ENCODE results near the gene TSGA10.
"Not testable (repeated sequence)": the region's sequence is repeated elsewhere in the genome, so short reads cannot be mapped to it uniquely, and the experiment has no call there.

The TSGA10 gene

DNA sequence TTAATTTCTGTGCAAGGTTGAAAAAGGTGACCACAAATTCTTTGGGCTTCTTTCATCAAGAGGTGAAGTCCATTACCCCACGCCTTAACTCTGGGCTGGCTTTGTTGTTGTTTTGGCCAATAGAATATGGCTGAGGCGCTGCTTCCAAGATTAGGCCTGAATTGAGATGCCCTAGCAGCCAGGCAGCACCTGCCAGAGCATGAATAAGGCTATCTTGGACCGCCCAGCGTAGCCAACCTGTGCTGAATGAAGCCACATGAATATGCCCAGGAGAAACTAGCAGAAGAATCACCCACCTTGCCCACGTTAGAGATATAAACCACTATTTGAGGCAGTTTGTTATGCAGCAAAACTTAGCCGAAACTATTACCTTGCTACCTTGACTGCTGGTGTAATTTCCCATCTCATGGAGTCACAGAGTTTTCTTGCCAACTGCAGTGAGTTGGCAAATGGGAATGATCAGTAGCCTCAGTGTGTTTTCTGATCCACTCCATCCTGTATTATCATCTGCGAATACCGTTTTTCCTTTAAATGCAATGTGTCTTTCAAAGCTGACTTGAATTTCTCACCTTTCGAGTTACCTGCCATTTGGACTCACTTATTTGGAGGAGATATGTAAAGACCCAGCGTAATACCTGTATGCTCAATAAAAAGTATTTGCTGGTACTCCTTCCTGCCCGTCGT is 679 bp downstream of the TSGA10 start:
- no peak for DNase-seq (ENCODE audit: low read depth, low spot score)

DNA sequence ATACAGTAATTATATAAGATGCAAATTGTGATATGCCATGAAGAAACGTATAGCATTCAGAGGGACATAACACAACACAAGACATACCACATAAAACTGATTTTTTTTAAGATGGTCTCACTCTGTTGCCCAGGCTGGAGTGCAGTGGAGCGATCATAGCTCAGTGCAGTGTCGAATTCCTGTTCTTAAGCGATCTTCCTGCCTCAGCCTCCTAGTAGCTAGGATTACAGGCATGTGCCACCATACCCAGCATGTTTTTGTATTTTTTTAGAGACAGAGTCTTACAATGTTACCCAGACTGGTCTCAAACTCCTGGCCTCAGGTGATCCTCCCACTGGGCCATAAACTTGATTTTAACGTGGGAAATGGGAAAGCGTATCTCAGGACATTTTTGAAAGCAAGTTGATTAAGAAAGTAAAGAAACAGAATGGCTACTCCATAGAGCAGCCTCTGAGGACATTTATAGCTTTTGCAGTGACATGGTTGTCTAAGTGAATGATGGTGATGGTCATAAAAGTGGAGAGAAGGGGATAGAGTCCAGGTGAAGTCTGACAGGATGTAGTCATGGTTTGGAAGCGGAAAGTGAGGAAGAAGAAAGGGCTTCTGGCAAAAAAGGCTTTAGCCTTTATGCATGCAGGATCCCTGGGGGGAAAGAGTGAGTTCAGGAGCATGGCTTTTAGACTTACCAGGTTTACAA is 2.4 kb downstream of the TSGA10 start:
- DNase-seq (ENCODE audit: low read depth, low spot score) = no peak

- no peak for DNase-seq (ENCODE audit: low read depth, low spot score)
Measured at GRCh38 chr2:99150706-99151105, 4.0 kb downstream of the TSGA10 start.

- peak; percentile 95 for DNase-seq (ENCODE audit: low read depth, low spot score)
Measured at GRCh38 chr2:99141110-99142108, 13.3 kb downstream of the TSGA10 start, which contains the start of gene C2orf15. TSS of gene C2orf15 (plus strand) at chr2:99141707. CDS start at chr2:99150559, 8,852 bp downstream.

- no peak for DNase-seq (ENCODE audit: low read depth, low spot score)
Measured at GRCh38 chr2:99140860-99141109, 14.0 kb downstream of the TSGA10 start.

GRCh38 chr2:99140056-99140859 is 14.5 kb downstream of the TSGA10 start:
- no peak for DNase-seq (ENCODE audit: low read depth, low spot score)

DNA sequence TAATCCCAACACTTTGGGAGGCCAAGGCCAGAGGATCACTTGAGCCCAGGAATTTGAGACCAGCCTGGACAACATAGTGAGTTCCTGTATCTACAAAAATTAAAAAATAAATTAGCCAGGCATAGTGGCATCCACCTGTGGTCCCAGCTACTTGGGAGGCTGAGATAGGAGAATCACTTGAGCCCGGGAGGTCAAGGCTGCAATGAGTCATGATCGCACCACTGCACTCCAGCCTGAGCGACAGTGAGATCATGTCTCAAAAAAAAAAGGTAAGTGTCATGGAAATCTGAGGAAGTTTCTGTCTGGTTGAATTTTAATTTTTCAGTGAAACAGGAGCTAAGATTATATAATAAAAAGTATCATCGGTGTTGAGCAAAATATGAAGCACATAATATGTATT is 15.7 kb downstream of the TSGA10 start:
- no peak for DNase-seq (ENCODE audit: low read depth, low spot score)

DNA sequence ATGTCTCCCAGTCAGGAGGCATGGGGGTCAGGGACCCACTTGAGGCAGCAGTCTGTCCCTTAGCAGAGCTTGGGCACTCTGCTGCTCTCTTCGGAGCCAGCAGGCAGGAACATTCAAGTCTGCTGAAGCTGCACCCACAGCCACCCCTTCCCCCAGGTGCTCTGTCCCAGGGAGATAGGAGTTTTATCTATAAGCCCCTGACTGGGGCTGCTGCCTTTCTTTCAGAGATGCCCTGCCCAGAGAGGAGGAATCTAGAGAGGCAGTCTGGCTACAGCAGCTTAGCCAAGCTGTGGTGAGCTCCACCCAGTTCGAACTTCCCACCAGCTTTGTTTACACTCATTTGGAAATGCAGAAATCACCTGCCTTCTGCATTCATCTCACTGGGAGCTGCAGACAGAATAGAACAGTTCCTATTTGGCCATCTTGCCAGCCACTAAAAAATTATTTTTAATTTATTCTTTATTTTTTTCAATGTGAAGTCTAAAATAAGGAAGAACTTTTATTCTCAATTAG is 19.6 kb downstream of the TSGA10 start:
- DNase-seq (ENCODE audit: low read depth, low spot score) = not testable (repeated sequence)

GRCh38 chr2:99127981-99128380 is 26.8 kb downstream of the TSGA10 start:
- DNase-seq (ENCODE audit: low read depth, low spot score) = no peak

DNA sequence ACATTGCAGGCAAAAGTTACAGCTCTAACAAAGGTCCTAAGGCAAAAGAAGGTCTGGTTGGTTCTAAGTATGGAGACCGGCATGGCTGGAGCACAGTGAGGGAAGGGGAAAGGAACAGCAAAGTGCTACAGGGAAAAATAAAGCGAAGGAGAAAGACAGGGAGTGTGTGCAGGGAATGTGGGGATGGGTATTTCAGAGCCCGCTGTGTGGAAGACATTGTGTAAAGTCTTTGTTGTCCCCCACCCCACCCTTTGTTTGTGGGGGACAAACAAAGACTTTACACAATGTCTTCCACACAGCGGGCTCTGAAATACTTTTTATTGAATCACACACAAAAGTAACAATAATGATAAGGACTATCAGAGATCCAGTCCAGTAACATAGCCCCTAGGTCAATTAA is 42.1 kb downstream of the TSGA10 start:
- no peak for DNase-seq (ENCODE audit: low read depth, low spot score)

- no peak for DNase-seq (ENCODE audit: low read depth, low spot score)
Measured at GRCh38 chr2:99111945-99112344, 42.8 kb downstream of the TSGA10 start.

GRCh38 chr2:99111236-99111635 is 43.5 kb downstream of the TSGA10 start:
- no peak for DNase-seq (ENCODE audit: low read depth, low spot score)

DNA sequence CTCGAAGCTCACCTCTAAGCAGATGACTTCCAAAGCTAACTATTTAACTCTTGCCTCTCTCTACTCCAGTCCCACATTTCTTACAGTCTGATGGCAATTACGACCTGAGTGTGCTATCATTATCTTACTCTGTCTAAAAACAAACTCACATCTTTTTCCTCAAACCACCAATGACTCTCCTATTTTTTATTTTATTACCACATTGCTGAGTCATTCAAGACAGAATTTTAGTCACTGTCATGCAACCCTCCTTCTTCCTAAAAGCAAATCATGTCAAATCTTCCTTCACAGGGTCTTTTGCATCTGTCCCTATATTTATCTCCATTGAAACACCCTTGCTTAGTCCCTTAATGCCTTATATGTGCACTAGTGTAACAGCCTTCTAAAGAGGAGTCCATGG is 47.8 kb downstream of the TSGA10 start:
- no peak for DNase-seq (ENCODE audit: low read depth, low spot score)

DNA sequence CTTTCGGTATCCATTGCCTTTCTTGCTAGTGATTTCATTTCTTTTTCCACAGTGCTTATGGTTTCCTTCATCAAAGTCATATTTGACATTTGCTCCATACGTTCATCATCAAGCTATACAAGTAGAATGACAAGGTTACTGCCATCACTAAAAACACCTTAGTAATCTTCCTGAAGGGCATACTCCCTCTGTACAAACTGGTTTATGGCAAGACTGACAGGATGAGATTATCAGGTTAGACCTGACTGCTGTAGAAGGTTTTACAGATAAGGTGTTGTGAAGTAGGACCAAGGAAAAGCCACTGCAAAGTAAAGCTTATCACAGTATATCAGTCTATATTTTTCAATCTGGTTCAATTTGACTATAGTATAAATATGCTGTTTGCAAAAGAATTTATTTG is 50.7 kb downstream of the TSGA10 start:
- DNase-seq (ENCODE audit: low read depth, low spot score) = no peak

DNA sequence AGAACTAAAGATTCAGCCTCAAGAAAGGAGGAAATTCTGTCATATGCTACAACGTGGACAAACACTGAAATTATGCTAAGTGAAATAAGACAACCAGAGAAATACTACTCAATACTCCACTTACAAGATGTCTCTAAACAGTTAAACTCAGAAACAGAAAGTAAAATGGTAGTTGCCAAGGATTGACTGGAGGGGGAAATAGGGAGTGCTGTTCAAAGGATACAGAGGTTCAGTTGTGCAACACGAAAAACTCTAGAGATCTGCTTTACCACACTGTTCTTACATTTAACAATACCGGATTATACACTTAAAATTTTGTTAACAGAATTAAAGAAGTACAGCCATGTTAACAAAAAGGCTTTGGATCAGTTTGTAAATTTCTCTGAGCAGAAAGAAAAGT is 53.0 kb downstream of the TSGA10 start:
- no peak for DNase-seq (ENCODE audit: low read depth, low spot score)

- DNase-seq (ENCODE audit: low read depth, low spot score) = no peak
Measured at GRCh38 chr2:99096728-99097127, 58.0 kb downstream of the TSGA10 start.

GRCh38 chr2:99088017-99088416 is 66.7 kb downstream of the TSGA10 start:
- no peak for DNase-seq (ENCODE audit: low read depth, low spot score)

- no peak for DNase-seq (ENCODE audit: low read depth, low spot score)
Measured at GRCh38 chr2:99086385-99086784, 68.4 kb downstream of the TSGA10 start.

DNA sequence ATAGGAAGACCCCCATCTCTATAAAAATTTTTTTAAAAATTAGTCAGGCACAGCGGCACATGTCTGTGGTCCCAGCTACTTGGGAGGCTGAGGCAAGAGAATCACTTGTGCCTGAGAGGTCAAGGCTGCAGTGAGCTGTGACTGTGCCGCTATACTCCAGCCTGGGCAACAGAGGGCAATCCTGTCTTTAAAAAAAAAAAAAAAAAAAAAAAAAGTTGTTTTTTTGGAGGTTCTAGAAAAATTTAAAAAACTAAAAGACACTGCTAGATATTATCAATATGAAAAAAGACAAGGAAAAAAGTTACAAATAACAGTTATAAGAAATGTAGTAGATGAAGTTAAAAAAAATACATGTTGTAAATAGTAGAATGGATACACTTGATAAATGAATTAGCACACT is 69.3 kb downstream of the TSGA10 start:
- DNase-seq (ENCODE audit: low read depth, low spot score) = no peak

DNA sequence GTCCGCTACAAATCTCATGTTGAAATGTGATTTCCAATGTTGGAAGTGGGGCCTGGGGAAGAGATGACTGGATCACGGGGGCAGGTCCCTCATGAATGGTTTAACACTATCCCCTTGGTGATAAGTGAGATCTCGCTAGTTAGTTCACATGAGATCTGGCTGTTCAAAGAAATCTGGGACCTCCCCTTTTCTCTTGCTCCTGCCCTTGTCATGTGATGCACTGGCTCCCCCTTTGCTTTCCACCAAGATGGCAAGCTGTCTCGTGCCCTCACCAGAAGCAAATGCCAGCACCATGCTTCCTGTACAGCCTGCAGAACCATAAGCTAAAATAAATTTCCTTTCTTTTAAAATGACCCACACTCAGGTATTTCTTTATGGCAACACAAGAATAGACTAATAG is 70.5 kb downstream of the TSGA10 start:
- no peak for DNase-seq (ENCODE audit: low read depth, low spot score)

DNA sequence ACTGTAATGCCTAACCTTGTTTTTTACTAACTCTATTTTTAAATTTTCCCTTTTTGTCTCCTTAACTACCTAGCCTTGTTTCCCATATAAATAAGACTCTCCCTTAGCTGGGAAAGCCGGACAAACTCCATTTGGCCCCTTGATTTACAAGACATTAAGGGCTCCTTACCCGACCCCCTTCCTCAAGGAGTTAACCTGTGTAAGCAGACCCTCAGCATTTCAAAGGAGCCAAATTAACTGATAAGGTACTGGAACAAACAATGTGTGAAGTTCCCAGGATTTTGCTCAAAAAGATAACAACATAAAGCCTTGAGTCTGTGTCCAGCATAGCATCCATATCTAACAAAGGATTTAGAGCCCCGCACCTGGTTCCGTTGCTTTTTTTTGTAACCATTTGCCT is 72.9 kb downstream of the TSGA10 start:
- peak; percentile 35 for DNase-seq (ENCODE audit: low read depth, low spot score)

Measured in ELF-1 (cell line).